GM23338 (cell line): Measurements from ENCODE around the gene GPT2. TPM values are rescaled to one million over a fixed set of nuclear protein-coding genes. Genes with fewer than 3 reads are reported as not detected.
A peak's percentile ranks its signal among the peaks of the same experiment; 100 is the strongest.

Source experiments
- ATAC-seq: fragments of 200-7000 bp; cut with Tn5 transposase; 3 replicates; pipeline ENCODE4 v1.9.1; 2020
- DNase-seq: peaks from one replicate; pipeline ENCODE4 v3.0.0-alpha.2; 2015; ENCODE audit warnings: low spot score
- H2AFZ ChIP-seq: fragments of 200-600 bp; sonication (generic); 2 replicates; pipeline ENCODE4 v1.8.0; 2016; ENCODE audit warnings: antibody characterized with exemption, mild to moderate bottlenecking, moderate library complexity
- H3F3A ChIP-seq: fragments of 200-600 bp; sonication (generic); replicated peaks from 2 replicates; pipeline ENCODE4 v1.8.0; 2017; ENCODE audit warnings: antibody characterized with exemption, mixed run types, low read depth
- H3K27ac ChIP-seq: fragments of 200-600 bp; sonication (generic); 2 replicates; pipeline ENCODE4 v1.6.1; 2016; ENCODE audit warnings: low read depth
- H3K27me3 ChIP-seq: fragments of 200-600 bp; sonication (generic); 2 replicates; pipeline ENCODE4 v1.8.0; 2016; ENCODE audit warnings: mild to moderate bottlenecking, mixed run types, moderate library complexity; ENCODE audit not compliant: insufficient read depth
- H3K36me3 ChIP-seq: fragments of 200-600 bp; sonication (generic); 2 replicates; pipeline ENCODE4 v1.8.0; 2016; ENCODE audit warnings: mild to moderate bottlenecking; ENCODE audit not compliant: insufficient read depth
- H3K4me1 ChIP-seq: fragments of 200-600 bp; sonication (generic); 2 replicates; pipeline ENCODE4 v1.8.0; 2016; ENCODE audit warnings: mild to moderate bottlenecking, moderate library complexity; ENCODE audit not compliant: insufficient read depth
- H3K4me2 ChIP-seq: fragments of 200-600 bp; sonication (generic); 2 replicates; pipeline ENCODE4 v1.7.1; 2017; ENCODE audit warnings: mixed run types
- H3K4me3 ChIP-seq: fragments of 200-600 bp; sonication (generic); 2 replicates; pipeline ENCODE4 v1.6.1; 2016; ENCODE audit warnings: mixed run types
- H3K79me2 ChIP-seq: fragments of 200-600 bp; sonication (generic); replicated peaks from 2 replicates; pipeline ENCODE4 v1.8.0; 2017; ENCODE audit warnings: mild to moderate bottlenecking; ENCODE audit not compliant: insufficient read depth
- H3K9me2 ChIP-seq: fragments of 200-600 bp; sonication (generic); 2 replicates; pipeline ENCODE4 v1.8.0; 2017; ENCODE audit not compliant: insufficient read depth
- H4K20me1 ChIP-seq: fragments of 200-600 bp; sonication (generic); replicated peaks from 2 replicates; pipeline ENCODE4 v1.8.0; 2017; ENCODE audit warnings: mild to moderate bottlenecking; ENCODE audit not compliant: insufficient read depth
- H3K27ac Mint-ChIP-seq: 2 replicates; pipeline ENCODE4 v1.8.0; 2020; ENCODE audit warnings: inconsistent platforms, mild to moderate bottlenecking, moderate library complexity, mixed read lengths
- H3K27me3 Mint-ChIP-seq: 3 replicates; pipeline ENCODE4 v1.8.0; 2022; ENCODE audit warnings: low read depth, mild to moderate bottlenecking, moderate library complexity, mixed read lengths, inconsistent platforms; ENCODE audit not compliant: insufficient read depth, poor library complexity
- H3K36me3 Mint-ChIP-seq: 3 replicates; pipeline ENCODE4 v1.8.0; 2021; ENCODE audit warnings: low read depth, mild to moderate bottlenecking, inconsistent platforms, moderate library complexity, mixed read lengths
- H3K4me1 Mint-ChIP-seq: 3 replicates; pipeline ENCODE4 v1.8.0; 2020; ENCODE audit warnings: mild to moderate bottlenecking, inconsistent platforms, mixed read lengths
- H3K4me3 Mint-ChIP-seq: 3 replicates; pipeline ENCODE4 v1.8.0; 2021; ENCODE audit warnings: moderate library complexity, mild to moderate bottlenecking, inconsistent platforms, mixed read lengths
- H3K9me3 Mint-ChIP-seq: 3 replicates; pipeline ENCODE4 v1.8.0; 2020; ENCODE audit warnings: moderate library complexity, mild to moderate bottlenecking, inconsistent platforms, mixed read lengths
- CREB1 ChIP-seq: fragments of 250-450 bp; sonication (Bioruptor Pico); IDR thresholded peaks from 2 replicates; pipeline ENCODE4 v1.5.0; 2020; ENCODE audit warnings: low read depth, mild to moderate bottlenecking, moderate library complexity
- CTCF ChIP-seq, 2 experiments: fragments of 200-600 bp in 1 of 2; sonication (generic) in 1 of 2; conservative IDR thresholded peaks; 2 replicates each; pipeline versions ENCODE4 v1.5.1 to v1.6.1; 2016 to 2017; ENCODE audit warnings: antibody characterized with exemption in 2 of 2, low read depth in 2 of 2, mild to moderate bottlenecking in 2 of 2, moderate library complexity in 1 of 2
- ETS1 ChIP-seq: IDR thresholded peaks from 2 replicates; pipeline ENCODE4 v1.6.1; 2016; ENCODE audit warnings: antibody characterized with exemption
- EZH2 ChIP-seq: fragments of 200-600 bp; sonication (generic); IDR thresholded peaks from one replicate; pipeline ENCODE4 v1.8.0; 2017; ENCODE audit warnings: antibody characterized with exemption, mild to moderate bottlenecking, low read depth; ENCODE audit not compliant: unreplicated experiment
- EZH2phosphoT487 ChIP-seq: fragments of 200-600 bp; sonication (generic); IDR thresholded peaks from one replicate; pipeline ENCODE4 v1.8.1; 2018; ENCODE audit warnings: antibody characterized with exemption; ENCODE audit not compliant: unreplicated experiment
- JUNB ChIP-seq: IDR thresholded peaks from one replicate; pipeline ENCODE4 v1.6.1; 2016; ENCODE audit warnings: antibody characterized with exemption; ENCODE audit not compliant: unreplicated experiment
- NANOG ChIP-seq: IDR thresholded peaks from 2 replicates; pipeline ENCODE4 v1.6.1; 2016; ENCODE audit warnings: antibody characterized with exemption, borderline replicate concordance
- POLR2AphosphoS5 ChIP-seq: IDR thresholded peaks from 2 replicates; pipeline ENCODE4 v1.6.1; 2016; ENCODE audit warnings: antibody characterized with exemption, low read depth
- REST ChIP-seq: IDR thresholded peaks from one replicate; pipeline ENCODE4 v1.6.1; 2018; ENCODE audit warnings: antibody characterized with exemption; ENCODE audit not compliant: unreplicated experiment
- STAT1 ChIP-seq: IDR thresholded peaks from one replicate; pipeline ENCODE4 v1.6.1; 2016; ENCODE audit warnings: antibody characterized with exemption; ENCODE audit not compliant: unreplicated experiment
- ZNF114 ChIP-seq: fragments of 250-450 bp; sonication (Bioruptor Pico); IDR thresholded peaks from 2 replicates; pipeline ENCODE4 v1.5.0; 2020; ENCODE audit warnings: mild to moderate bottlenecking, moderate library complexity
- ZNF331 ChIP-seq: fragments of 250-450 bp; sonication (Bioruptor Pico); IDR thresholded peaks from 2 replicates; pipeline ENCODE4 v1.5.0; 2020; ENCODE audit warnings: low read depth, mild to moderate bottlenecking, moderate library complexity
- ZNF462 ChIP-seq: fragments of 250-450 bp; sonication (Bioruptor Pico); IDR thresholded peaks from 2 replicates; pipeline ENCODE4 v1.5.0; 2020; ENCODE audit warnings: mild to moderate bottlenecking, moderate library complexity
- polyA plus RNA-seq: library from polyadenylated mRNA; unstranded; fragments of >200 nt; fragmentation: Nextera tagmentation; extraction: Ambion mirVana; gene quantifications from 2 replicates; pipeline ENCODE4 v1.2.1, GENCODE V29; 2016
- total RNA-seq: library from RNA; depleted of rRNA; stranded (reverse); fragments of >200 nt; shearing (Covaris generic); gene quantifications from 2 replicates; pipeline ENCODE4 v1.2.3, GENCODE V29; 2014

GPT2 gene
- total and polyA plus RNA-seq, 2 experiments from 2014 or later, result 48.5 to 81.0 TPM

- Histone ChIP-seq H3K4me3 (peak overlapping the region; percentile 98), H2AFZ (peak overlapping the region; percentile 68), H3K36me3 (no peaks in the 10 kb centered on the region; the same call in none of the 2 replicates), H3F3A (0 out of 2 replicates have a peak, but pooled peaks cover 8% of the 10 kb centered on the region), H3K4me1 (peaks cover 46% of the 10 kb centered on the region), H3K9me2 (no peaks in the 10 kb centered on the region), H3K79me2 (peaks cover 41% of the 10 kb centered on the region), H3K4me2 (peak overlapping the region; percentile 88), H4K20me1 (peaks cover 26% of the 10 kb centered on the region), H3K27ac (peak overlapping the region; percentile 98), H3K27me3 (no peaks in the 10 kb centered on the region)
- no peak for TF ChIP-seq REST
- no peak for TF ChIP-seq ETS1
- TF ChIP-seq EZH2phosphoT487, result no peak
- TF ChIP-seq EZH2, result no peak
- TF ChIP-seq ZNF114 (CRISPR knock-in tag), result no peak
- no peak for TF ChIP-seq CTCF (conservative IDR thresholded peaks at IDR 0.05; ENCODE audit: low read depth in 2 of 2)
- TF ChIP-seq NANOG, result no peak
- no peak for TF ChIP-seq CREB1 (CRISPR knock-in tag)
- TF ChIP-seq JUNB, result no peak
- TF ChIP-seq ZNF462 (CRISPR knock-in tag), result no peak
- TF ChIP-seq STAT1, result no peak
- TF ChIP-seq ZNF331 (CRISPR knock-in tag), result no peak
- TF ChIP-seq POLR2AphosphoS5, result no peak
- no peak for DNase-seq
- Mint-ChIP-seq H3K36me3 (peaks cover 34% of the 10 kb centered on the region), H3K4me1 (peaks cover 56% of the 10 kb centered on the region), H3K27me3 (peaks cover 22% of the 10 kb centered on the region), H3K4me3 (peak overlapping the region; percentile 99), H3K27ac (peak overlapping the region; percentile 98), H3K9me3 (no peaks in the 10 kb centered on the region)
- ATAC-seq, result peak; percentile 0; the same call in 2 of the 3 replicates
Measured at GRCh38 chr16:46883353-46883689, 841 bp upstream of the GPT2 start.
